Panc1 (cell line): Measurements from ENCODE around the gene ABTB2. TPM values are rescaled to one million over a fixed set of nuclear protein-coding genes. Genes with fewer than 3 reads are reported as not detected.
A peak's percentile ranks its signal among the peaks of the same experiment; 100 is the strongest.

Experiments
- ATAC-seq: fragments of 200-7000 bp; cut with Tn5 transposase; 2 replicates; pipeline ENCODE4 v1.9.1; 2020; ENCODE audit warnings: mild to moderate bottlenecking, moderate library complexity
- BruUV-seq: library from RNA; stranded (reverse); fragments of 400-500 nt; replicated peaks from 2 replicates; lab custom pipeline; 2021; lab: Mats Ljungman, UMichigan
- CTCF ChIA-PET: fragments of 300-600 bp; sonication (Branson Sonifier 250); formaldehyde crosslinking; loops from one replicate; lab custom pipeline; 2022; ENCODE audit warnings: antibody characterized with exemption; lab: Charles Lee
- POLR2A ChIA-PET: fragments of 300-600 bp; sonication (Branson Sonifier 250); formaldehyde crosslinking; loops from one replicate; lab custom pipeline; 2022; ENCODE audit warnings: antibody characterized with exemption; lab: Charles Lee
- DNase-seq: peaks from one replicate; pipeline ENCODE4 v3.0.0-alpha.2; 2010; ENCODE audit warnings: low read depth, low spot score
- H3K27ac ChIP-seq: 2 replicates; pipeline ENCODE4 v1.5.1; 2011; ENCODE audit warnings: mild to moderate bottlenecking, low read length, inconsistent platforms
- H3K27me3 ChIP-seq: fragments of 200-500 bp; sonication (Bioruptor generic); 2 replicates; pipeline ENCODE4 v1.6.0; 2014; ENCODE audit warnings: low read length, inconsistent platforms; ENCODE audit not compliant: control insufficient read depth, insufficient read depth
- H3K36me3 ChIP-seq: fragments of 200-500 bp; sonication (Bioruptor generic); 2 replicates; pipeline ENCODE4 v1.5.1; 2014; ENCODE audit warnings: inconsistent platforms, mild to moderate bottlenecking, low read length, moderate library complexity; ENCODE audit not compliant: control insufficient read depth, insufficient read depth
- H3K4me1 ChIP-seq: 2 replicates; pipeline ENCODE4 v1.5.1; 2011; ENCODE audit warnings: inconsistent platforms, mild to moderate bottlenecking, low read length, moderate library complexity; ENCODE audit not compliant: control insufficient read depth, insufficient read depth
- H3K4me3 ChIP-seq, 2 experiments: 2 replicates each; pipeline ENCODE4 v1.5.1; 2011 to 2012; ENCODE audit warnings: low read depth in 2 of 2, low read length in 2 of 2, mild to moderate bottlenecking in 2 of 2, inconsistent platforms in 1 of 2, moderate library complexity in 1 of 2
- H3K9me3 ChIP-seq: fragments of 200-500 bp; sonication (Bioruptor generic); 2 replicates; pipeline ENCODE4 v1.5.1; 2014; ENCODE audit warnings: low read depth, mild to moderate bottlenecking, inconsistent platforms, low read length, moderate library complexity; ENCODE audit not compliant: control insufficient read depth, insufficient read depth
- CTCF ChIP-seq: fragments of 450-650 bp; IDR thresholded peaks from 2 replicates; pipeline ENCODE4 v1.5.1; 2017; ENCODE audit warnings: mild to moderate bottlenecking
- POLR2AphosphoS5 ChIP-seq: IDR thresholded peaks from 2 replicates; pipeline ENCODE4 v1.6.1; 2012; ENCODE audit warnings: mild to moderate bottlenecking, low read depth, low read length, moderate library complexity
- REST ChIP-seq, 2 experiments: IDR thresholded peaks; 2 replicates each; pipeline ENCODE4 v1.6.1; 2011 to 2012; ENCODE audit warnings: low read depth in 2 of 2, control low read depth in 1 of 2, low read length in 1 of 2, mild to moderate bottlenecking in 1 of 2, moderate library complexity in 1 of 2; ENCODE audit not compliant: insufficient read depth in 1 of 2
- SIN3A ChIP-seq: IDR thresholded peaks from 2 replicates; pipeline ENCODE4 v1.6.1; 2012; ENCODE audit warnings: low read depth, mild to moderate bottlenecking, low read length, moderate library complexity, borderline replicate concordance; ENCODE audit not compliant: insufficient read depth
- TCF7L2 ChIP-seq: IDR thresholded peaks from 2 replicates; pipeline ENCODE4 v1.6.1; 2011; ENCODE audit warnings: mild to moderate bottlenecking, low read depth, low read length, inconsistent platforms
- in situ Hi-C: cut with HindIII; loops from 2 replicates; pipeline ENCODE4 v1.10.0; 2016; ENCODE audit warnings: low sequenced_read_pairs, low pct_unique_long_range_greater_than_20kb
- intact Hi-C: fragments of 100-400 bp; cut with micrococcal nuclease; formaldehyde crosslinking; loops from one replicate; pipeline ENCODE4 v1.10.0; 2022; ENCODE audit not compliant: unreplicated experiment
- total RNA-seq: library from RNA; stranded (reverse); gene quantifications from one replicate; pipeline ENCODE4 v1.2.1, GENCODE V29; 2021; ENCODE audit not compliant: unreplicated experiment

Gene ABTB2
- total RNA-seq, 1 experiment from 2014 or later, result 22.7 TPM

DNA sequence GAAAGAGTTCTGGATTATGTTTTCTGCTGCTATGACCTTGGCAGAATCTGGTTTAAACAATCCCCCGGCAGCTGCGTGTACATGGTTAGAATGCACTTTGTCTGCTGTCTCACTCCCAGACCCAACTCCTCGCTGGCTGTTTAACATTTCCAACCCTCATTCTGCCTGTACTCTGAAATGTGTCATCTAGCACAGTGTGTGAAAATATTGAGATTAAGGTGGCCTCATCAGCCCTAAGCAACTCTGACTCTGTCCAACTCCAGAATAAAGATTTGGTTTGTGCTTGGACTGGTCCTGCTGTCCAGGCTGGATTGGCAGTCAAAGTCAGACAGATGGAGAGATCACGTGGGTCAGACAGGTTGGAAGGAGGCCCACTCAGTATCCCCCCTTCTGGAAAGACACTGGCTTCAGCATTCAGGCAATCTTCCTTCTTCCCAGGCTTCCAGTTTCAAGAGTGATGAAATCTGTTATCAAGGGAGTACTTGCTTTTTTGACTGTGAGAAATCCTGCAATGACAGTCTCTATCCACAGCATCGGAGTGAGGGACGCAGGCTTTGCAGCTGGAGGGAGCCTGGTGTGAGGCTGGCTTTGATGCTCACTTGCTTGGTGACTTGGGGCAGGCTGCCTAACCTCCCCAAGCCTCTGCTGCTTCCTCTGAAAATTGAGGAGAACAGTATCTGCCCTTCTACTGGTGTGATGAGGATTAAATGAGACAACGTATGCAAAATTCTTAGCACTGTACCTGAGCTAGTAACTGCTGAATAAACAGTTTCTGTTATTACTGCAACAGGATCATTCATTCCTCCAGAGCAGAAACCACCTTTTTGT lies 29.8 kb downstream of the ABTB2 start:
- no peaks in the 10 kb centered on the region for H3K36me3 ChIP-seq
- DNase-seq (no peak), ATAC-seq (no peak)
- TF ChIP-seq TCF7L2 (no peak), POLR2AphosphoS5 (no peak)
- ChIA-PET CTCF (no interaction called here), POLR2A (no interaction called here)
- no peak overlapping the region for H3K27ac ChIP-seq
- intact Hi-C loops (no loop called here), in situ Hi-C loops (no loop called here)
- BruUV-seq, result TSS peak; percentile 5
- peaks cover 39% of the 10 kb centered on the region for H3K4me1 ChIP-seq
- no peaks in the 10 kb centered on the region for H3K9me3 ChIP-seq
- no peaks in the 10 kb centered on the region for H3K27me3 ChIP-seq
- no peak overlapping the region for H3K4me3 ChIP-seq

- Histone ChIP-seq H3K27me3 (no peaks in the 10 kb centered on the region), H3K27ac (no peak overlapping the region), H3K9me3 (no peaks in the 10 kb centered on the region), H3K4me3 (no peak overlapping the region), H3K36me3 (no peaks in the 10 kb centered on the region), H3K4me1 (peaks cover 4% of the 10 kb centered on the region; the same call in 1 of the 2 replicates)
- ChIA-PET POLR2A (no interaction called here), CTCF (no interaction called here)
- DNase-seq (no peak), ATAC-seq (no peak)
- in situ Hi-C loops, result no loop called here
- TF ChIP-seq TCF7L2 (no peak), POLR2AphosphoS5 (no peak), SIN3A (no peak)
- BruUV-seq, result no TSS peak
- intact Hi-C loops, result no loop called here
Measured at GRCh38 chr11:34324466-34324865, 33.3 kb downstream of the ABTB2 start.

DNA sequence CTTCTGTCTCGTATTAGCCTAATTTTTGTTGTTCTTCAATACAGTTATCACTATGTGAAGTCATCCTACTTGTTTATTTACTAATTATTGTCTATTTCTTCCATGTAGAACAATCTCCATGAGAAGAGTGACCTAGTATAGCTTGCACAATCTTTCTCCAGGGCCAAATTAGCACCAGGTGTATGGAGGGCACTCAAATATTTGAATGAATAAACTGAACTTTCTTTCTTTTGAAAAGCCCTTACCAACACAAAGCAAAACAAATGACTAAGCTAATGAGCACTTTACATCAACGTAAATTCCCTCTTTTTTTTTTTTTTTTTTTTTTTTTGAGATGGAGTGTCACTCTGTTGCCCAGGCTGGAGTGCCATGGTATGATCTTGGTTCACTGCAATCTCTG lies 34.2 kb downstream of the ABTB2 start:
- H3K4me1 ChIP-seq, result peaks cover 12% of the 10 kb centered on the region; the same call in 1 of the 2 replicates
- ChIA-PET POLR2A (no interaction called here), CTCF (interaction anchor here (0.6 kb wide), 1 partner anchor 17 kb away, joined by 8 read pairs; no protein-coding TSS in a partner anchor)
- no peak overlapping the region for H3K4me3 ChIP-seq
- no TSS peak for BruUV-seq
- H3K27ac ChIP-seq, result no peak overlapping the region
- no peaks in the 10 kb centered on the region for H3K9me3 ChIP-seq
- no peaks in the 10 kb centered on the region for H3K27me3 ChIP-seq
- H3K36me3 ChIP-seq, result no peaks in the 10 kb centered on the region
- in situ Hi-C loops (no loop called here), intact Hi-C loops (no loop called here)
- TF ChIP-seq REST (IDR thresholded peaks at IDR 0.05; ENCODE audit: insufficient read depth in 1 of 2, low read depth in 2 of 2, low read length in 1 of 2) (no peak), SIN3A (no peak), TCF7L2 (no peak), POLR2AphosphoS5 (no peak), CTCF (no peak)
- ATAC-seq, result no peak
- no peak for DNase-seq
